Endothelial cell of umbilical vein (primary cell): ENCODE measurements around the gene NDST4. TPM values are rescaled to one million over a fixed set of nuclear protein-coding genes. Genes with fewer than 3 reads are reported as not detected.

ENCODE experiments used
- BruUV-seq: library from RNA; stranded (reverse); fragments of 400-500 nt; replicated peaks from 2 replicates; lab custom pipeline; 2021; lab: Mats Ljungman, UMichigan
- CTCF ChIA-PET: fragments of 300-600, 350-600 bp; sonication (Branson Sonifier 250); formaldehyde crosslinking; loops from one replicate; lab custom pipeline; 2021; ENCODE audit warnings: antibody characterized with exemption, inconsistent platforms; lab: Charles Lee
- POLR2A ChIA-PET: fragments of 300-600, 350-600 bp; sonication (Branson Sonifier 250); formaldehyde crosslinking; loops from one replicate; lab custom pipeline; 2021; ENCODE audit warnings: antibody characterized with exemption, inconsistent platforms; lab: Charles Lee
- DNase-seq: peaks from one replicate; pipeline ENCODE4 v3.0.0-alpha.2; 2011; ENCODE audit warnings: low read depth, low spot score
- FAIRE-seq: peaks from 2 replicates; lab custom pipeline; 2011; peaks lifted over from hg19 to GRCh38; lab: Jason Lieb, UNC
- H2AFZ ChIP-seq: 2 replicates; pipeline ENCODE4 v1.6.0; 2012; ENCODE audit warnings: low read depth, low read length, control low read depth, inconsistent platforms
- H3K27ac ChIP-seq: 2 replicates; pipeline ENCODE4 v1.5.1; 2011; ENCODE audit warnings: low read depth, mild to moderate bottlenecking, control low read depth, low read length, moderate library complexity; ENCODE audit not compliant: insufficient read depth
- H3K27me3 ChIP-seq, 2 experiments: 2 replicates each; pipeline versions ENCODE4 v1.6.0 to v1.6.1; 2011; ENCODE audit warnings: low read length in 2 of 2, mixed read lengths in 1 of 2; ENCODE audit not compliant: control insufficient read depth in 2 of 2, insufficient read depth in 2 of 2
- H3K36me3 ChIP-seq, 2 experiments: 2 replicates in 1 of 2; 3 replicates in 1 of 2; pipeline ENCODE4 v1.5.1; 2011; ENCODE audit warnings: low read length in 2 of 2, mild to moderate bottlenecking in 1 of 2, moderate library complexity in 1 of 2; ENCODE audit not compliant: control insufficient read depth in 2 of 2, insufficient read depth in 2 of 2; ENCODE audit errors: extremely low read depth in 1 of 2
- H3K4me1 ChIP-seq: 3 replicates; pipeline ENCODE4 v1.5.1; 2011; ENCODE audit warnings: mild to moderate bottlenecking, low read length; ENCODE audit not compliant: control insufficient read depth, insufficient read depth; ENCODE audit errors: extremely low read depth
- H3K4me2 ChIP-seq: 2 replicates; pipeline ENCODE4 v1.6.1; 2011; ENCODE audit warnings: low read length, control low read depth, mixed read lengths; ENCODE audit not compliant: insufficient read depth
- H3K4me3 ChIP-seq, 3 experiments: fragments of 200-600 bp in 1 of 3; sonication (generic), shearing (Covaris generic) in 1 of 3; replicated peaks in 1 of 3; 2 replicates each; pipeline ENCODE4 v1.5.1; 2011 to 2016; ENCODE audit warnings: control low read depth in 3 of 3, low read length in 3 of 3, mild to moderate bottlenecking in 2 of 3, inconsistent platforms in 1 of 3, low read depth in 1 of 3, moderate library complexity in 1 of 3; ENCODE audit not compliant: insufficient read depth in 1 of 3
- H3K79me2 ChIP-seq: 2 replicates; pipeline ENCODE4 v1.6.0; 2012; ENCODE audit warnings: low read length, inconsistent platforms; ENCODE audit not compliant: control insufficient read depth, insufficient read depth
- H3K9ac ChIP-seq: replicated peaks from 2 replicates; pipeline ENCODE3; 2011; ENCODE audit warnings: low read length, control low read depth; ENCODE audit not compliant: insufficient read depth; ENCODE audit errors: extremely low read depth
- H3K9me1 ChIP-seq: replicated peaks from 3 replicates; pipeline ENCODE4 v1.6.0; 2011; ENCODE audit warnings: mild to moderate bottlenecking, low read length; ENCODE audit not compliant: control insufficient read depth, insufficient read depth; ENCODE audit errors: extremely low read depth
- H3K9me3 ChIP-seq: replicated peaks from 2 replicates; pipeline ENCODE4 v1.5.1; 2012; ENCODE audit warnings: low read length, inconsistent platforms; ENCODE audit not compliant: control insufficient read depth, insufficient read depth
- H4K20me1 ChIP-seq: replicated peaks from 2 replicates; pipeline ENCODE3; 2011; ENCODE audit warnings: mild to moderate bottlenecking, low read length; ENCODE audit not compliant: control insufficient read depth, insufficient read depth; ENCODE audit errors: extremely low read depth
- EZH2 ChIP-seq: IDR thresholded peaks from 2 replicates; pipeline ENCODE4 v1.6.1; 2012; ENCODE audit warnings: borderline replicate concordance, low read depth, mild to moderate bottlenecking, moderate library complexity, low read length, inconsistent platforms; ENCODE audit not compliant: severe bottlenecking
- FOS ChIP-seq: IDR thresholded peaks from 2 replicates; pipeline ENCODE4 v1.6.1; 2011; ENCODE audit warnings: mild to moderate bottlenecking, low read length, moderate library complexity, borderline replicate concordance; ENCODE audit not compliant: insufficient read depth
- GATA2 ChIP-seq: IDR thresholded peaks from 2 replicates; pipeline ENCODE4 v1.7.0; 2011; ENCODE audit warnings: low read depth, mild to moderate bottlenecking, moderate library complexity, mixed read lengths, low read length; ENCODE audit not compliant: insufficient read length, insufficient read depth
- JUN ChIP-seq: IDR thresholded peaks from 2 replicates; pipeline ENCODE4 v1.6.1; 2011; ENCODE audit warnings: borderline replicate concordance, low read depth; ENCODE audit not compliant: insufficient read length, insufficient read depth
- MAX ChIP-seq: IDR thresholded peaks from 2 replicates; pipeline ENCODE4 v1.6.1; 2011; ENCODE audit not compliant: insufficient read depth, insufficient read length
- MYC ChIP-seq: IDR thresholded peaks from one replicate; pipeline ENCODE4 v1.6.1; 2011; ENCODE audit warnings: mild to moderate bottlenecking, low read depth, low read length
- POLR2A ChIP-seq: IDR thresholded peaks from 2 replicates; pipeline ENCODE4 v1.6.1; 2012; ENCODE audit warnings: low read depth, mild to moderate bottlenecking, control low read depth, low read length
- POLR2AphosphoS5 ChIP-seq: IDR thresholded peaks from 2 replicates; pipeline ENCODE4 v1.6.1; 2012; ENCODE audit warnings: low read depth, mild to moderate bottlenecking, control low read depth, low read length, moderate library complexity; ENCODE audit not compliant: insufficient read depth
- dilution Hi-C: fragments of 300-500 bp; cut with MboI; formaldehyde crosslinking; loops from one replicate; pipeline ENCODE4 v1.15.0; 2019; ENCODE audit warnings: low sequenced_read_pairs; ENCODE audit not compliant: extremely low pct_ligation_motif_present
- intact Hi-C: fragments of 100-400 bp; cut with micrococcal nuclease; formaldehyde crosslinking; loops from one replicate; pipeline ENCODE4 v1.10.0; 2022
- polyA plus RNA-seq, 4 experiments: library from polyadenylated mRNA; depleted of rRNA in 3 of 4; stranded (reverse) in 3 of 4; unstranded in 1 of 4; fragments of >200 nt; gene quantifications; 2 replicates each; pipeline versions ENCODE4 v1.2.1 to v1.2.3, GENCODE V29; 2011 to 2012; ENCODE audit warnings: missing spikeins in 1 of 4
- total RNA-seq: library from RNA; stranded (reverse); gene quantifications from 2 replicates; pipeline ENCODE4 v1.2.3, GENCODE V29; 2021
- TF ChIP-seq, protein P1 (sequence below), 2 donors: IDR thresholded peaks; 1 replicate in 1 of 2; 2 replicates in 1 of 2; pipeline ENCODE4 v1.5.1; 2011; ENCODE audit warnings: low read length in 2 of 2, mild to moderate bottlenecking in 2 of 2, moderate library complexity in 2 of 2, control low read depth in 1 of 2, inconsistent platforms in 1 of 2, low read depth in 1 of 2; ENCODE audit not compliant: insufficient read depth in 1 of 2; ENCODE audit errors: extremely low read depth in 1 of 2

NDST4 gene
- total and polyA plus RNA-seq, 2 donors (not counting 3 experiments of a cell fraction or from before 2014, with no cell fraction given) = not detected

- no peak for FAIRE-seq
- ChIA-PET CTCF (no interaction called here), POLR2A (no interaction called here)
- no peaks in the 10 kb centered on the region for H3K27me3 ChIP-seq
- intact Hi-C loops = no loop called here
- TF ChIP-seq POLR2AphosphoS5 = no peak
- no peak for TF ChIP-seq MYC
- dilution Hi-C loops = no loop called here
- no peaks in the 10 kb centered on the region for H3K9me1 ChIP-seq
- H3K27ac ChIP-seq = no peak overlapping the region
- no peaks in the 10 kb centered on the region for H3K4me1 ChIP-seq
- no peak overlapping the region for H2AFZ ChIP-seq
- no peak overlapping the region for H3K4me3 ChIP-seq
- no peaks in the 10 kb centered on the region for H4K20me1 ChIP-seq
- no TSS peak for BruUV-seq
- H3K9me3 ChIP-seq = no peaks in the 10 kb centered on the region
- no peak overlapping the region for H3K9ac ChIP-seq
- H3K79me2 ChIP-seq = no peaks in the 10 kb centered on the region
- H3K4me2 ChIP-seq = no peak overlapping the region
- no peaks in the 10 kb centered on the region for H3K36me3 ChIP-seq
- no peak for DNase-seq
Observed at GRCh38 chr4:114875630-114876029, 237.8 kb downstream of the NDST4 start.

GRCh38 chr4:114874321-114874720, 239.1 kb downstream of the NDST4 start:
- BruUV-seq = no TSS peak
- DNase-seq = no peak
- Histone ChIP-seq H4K20me1 (no peaks in the 10 kb centered on the region), H3K27me3 (no peaks in the 10 kb centered on the region), H3K79me2 (no peaks in the 10 kb centered on the region), H3K36me3 (no peaks in the 10 kb centered on the region), H3K9me1 (no peaks in the 10 kb centered on the region), H2AFZ (no peak overlapping the region), H3K9ac (no peak overlapping the region), H3K4me2 (no peak overlapping the region), H3K27ac (no peak overlapping the region), H3K9me3 (no peaks in the 10 kb centered on the region), H3K4me3 (no peak overlapping the region), H3K4me1 (no peaks in the 10 kb centered on the region)
- no peak for FAIRE-seq
- ChIA-PET CTCF (no interaction called here), POLR2A (no interaction called here)
- TF ChIP-seq POLR2A = no peak
- TF ChIP-seq JUN = no peak
- no peak for TF ChIP-seq EZH2
- TF ChIP-seq FOS = no peak
- TF ChIP-seq, protein P1, sequence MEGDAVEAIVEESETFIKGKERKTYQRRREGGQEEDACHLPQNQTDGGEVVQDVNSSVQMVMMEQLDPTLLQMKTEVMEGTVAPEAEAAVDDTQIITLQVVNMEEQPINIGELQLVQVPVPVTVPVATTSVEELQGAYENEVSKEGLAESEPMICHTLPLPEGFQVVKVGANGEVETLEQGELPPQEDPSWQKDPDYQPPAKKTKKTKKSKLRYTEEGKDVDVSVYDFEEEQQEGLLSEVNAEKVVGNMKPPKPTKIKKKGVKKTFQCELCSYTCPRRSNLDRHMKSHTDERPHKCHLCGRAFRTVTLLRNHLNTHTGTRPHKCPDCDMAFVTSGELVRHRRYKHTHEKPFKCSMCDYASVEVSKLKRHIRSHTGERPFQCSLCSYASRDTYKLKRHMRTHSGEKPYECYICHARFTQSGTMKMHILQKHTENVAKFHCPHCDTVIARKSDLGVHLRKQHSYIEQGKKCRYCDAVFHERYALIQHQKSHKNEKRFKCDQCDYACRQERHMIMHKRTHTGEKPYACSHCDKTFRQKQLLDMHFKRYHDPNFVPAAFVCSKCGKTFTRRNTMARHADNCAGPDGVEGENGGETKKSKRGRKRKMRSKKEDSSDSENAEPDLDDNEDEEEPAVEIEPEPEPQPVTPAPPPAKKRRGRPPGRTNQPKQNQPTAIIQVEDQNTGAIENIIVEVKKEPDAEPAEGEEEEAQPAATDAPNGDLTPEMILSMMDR (IDR thresholded peaks at IDR 0.05; ENCODE audit: extremely low read depth in 1 of 2, insufficient read depth in 1 of 2, low read depth in 1 of 2, low read length in 2 of 2) = no peak
- TF ChIP-seq MYC = no peak
- TF ChIP-seq GATA2 = no peak
- no peak for TF ChIP-seq MAX
- TF ChIP-seq POLR2AphosphoS5 = no peak
- dilution Hi-C loops = no loop called here
- intact Hi-C loops = no loop called here
